Panc1 (cell line): ENCODE measurements around the gene C5orf34. TPM values are rescaled to one million over a fixed set of nuclear protein-coding genes. Genes with fewer than 3 reads are reported as not detected.
"Not testable (repeated sequence)": the region's sequence is repeated elsewhere in the genome, so short reads cannot be mapped to it uniquely, and the experiment has no call there.

Experiments
- ATAC-seq: fragments of 200-7000 bp; cut with Tn5 transposase; 2 replicates; pipeline ENCODE4 v1.9.1; 2020; ENCODE audit warnings: mild to moderate bottlenecking, moderate library complexity
- BruUV-seq: library from RNA; stranded (reverse); fragments of 400-500 nt; replicated peaks from 2 replicates; lab custom pipeline; 2021; lab: Mats Ljungman, UMichigan
- CTCF ChIA-PET: fragments of 300-600 bp; sonication (Branson Sonifier 250); formaldehyde crosslinking; loops from one replicate; lab custom pipeline; 2022; ENCODE audit warnings: antibody characterized with exemption; lab: Charles Lee
- POLR2A ChIA-PET: fragments of 300-600 bp; sonication (Branson Sonifier 250); formaldehyde crosslinking; loops from one replicate; lab custom pipeline; 2022; ENCODE audit warnings: antibody characterized with exemption; lab: Charles Lee
- DNase-seq: peaks from one replicate; pipeline ENCODE4 v3.0.0-alpha.2; 2010; ENCODE audit warnings: low read depth, low spot score
- H3K27ac ChIP-seq: 2 replicates; pipeline ENCODE4 v1.5.1; 2011; ENCODE audit warnings: mild to moderate bottlenecking, low read length, inconsistent platforms
- H3K27me3 ChIP-seq: fragments of 200-500 bp; sonication (Bioruptor generic); 2 replicates; pipeline ENCODE4 v1.6.0; 2014; ENCODE audit warnings: low read length, inconsistent platforms; ENCODE audit not compliant: control insufficient read depth, insufficient read depth
- H3K36me3 ChIP-seq: fragments of 200-500 bp; sonication (Bioruptor generic); 2 replicates; pipeline ENCODE4 v1.5.1; 2014; ENCODE audit warnings: inconsistent platforms, mild to moderate bottlenecking, low read length, moderate library complexity; ENCODE audit not compliant: control insufficient read depth, insufficient read depth
- H3K4me1 ChIP-seq: 2 replicates; pipeline ENCODE4 v1.5.1; 2011; ENCODE audit warnings: inconsistent platforms, mild to moderate bottlenecking, low read length, moderate library complexity; ENCODE audit not compliant: control insufficient read depth, insufficient read depth
- H3K4me3 ChIP-seq, 2 experiments: 2 replicates each; pipeline ENCODE4 v1.5.1; 2011 to 2012; ENCODE audit warnings: low read depth in 2 of 2, low read length in 2 of 2, mild to moderate bottlenecking in 2 of 2, inconsistent platforms in 1 of 2, moderate library complexity in 1 of 2
- H3K9me3 ChIP-seq: fragments of 200-500 bp; sonication (Bioruptor generic); 2 replicates; pipeline ENCODE4 v1.5.1; 2014; ENCODE audit warnings: low read depth, mild to moderate bottlenecking, inconsistent platforms, low read length, moderate library complexity; ENCODE audit not compliant: control insufficient read depth, insufficient read depth
- POLR2AphosphoS5 ChIP-seq: IDR thresholded peaks from 2 replicates; pipeline ENCODE4 v1.6.1; 2012; ENCODE audit warnings: mild to moderate bottlenecking, low read depth, low read length, moderate library complexity
- SIN3A ChIP-seq: IDR thresholded peaks from 2 replicates; pipeline ENCODE4 v1.6.1; 2012; ENCODE audit warnings: low read depth, mild to moderate bottlenecking, low read length, moderate library complexity, borderline replicate concordance; ENCODE audit not compliant: insufficient read depth
- TCF7L2 ChIP-seq: IDR thresholded peaks from 2 replicates; pipeline ENCODE4 v1.6.1; 2011; ENCODE audit warnings: mild to moderate bottlenecking, low read depth, low read length, inconsistent platforms
- in situ Hi-C: cut with HindIII; loops from 2 replicates; pipeline ENCODE4 v1.10.0; 2016; ENCODE audit warnings: low sequenced_read_pairs, low pct_unique_long_range_greater_than_20kb
- intact Hi-C: fragments of 100-400 bp; cut with micrococcal nuclease; formaldehyde crosslinking; loops from one replicate; pipeline ENCODE4 v1.10.0; 2022; ENCODE audit not compliant: unreplicated experiment
- total RNA-seq: library from RNA; stranded (reverse); gene quantifications from one replicate; pipeline ENCODE4 v1.2.1, GENCODE V29; 2021; ENCODE audit not compliant: unreplicated experiment
- TF ChIP-seq, protein P1 (sequence below), 2 experiments: IDR thresholded peaks; 2 replicates each; pipeline ENCODE4 v1.6.1; 2011 to 2012; ENCODE audit warnings: low read depth in 2 of 2, control low read depth in 1 of 2, low read length in 1 of 2, mild to moderate bottlenecking in 1 of 2, moderate library complexity in 1 of 2; ENCODE audit not compliant: insufficient read depth in 1 of 2
- TF ChIP-seq, protein P2 (sequence below): fragments of 450-650 bp; IDR thresholded peaks from 2 replicates; pipeline ENCODE4 v1.5.1; 2017; ENCODE audit warnings: mild to moderate bottlenecking

Gene C5orf34
- total RNA-seq, 1 experiment from 2014 or later, result 6.3 TPM

GRCh38 chr5:43560128-43560527 is 45.2 kb upstream of the C5orf34 start:
- intact Hi-C loops, result no loop called here
- POLR2A ChIA-PET, result interaction anchor here (0.6 kb wide), 2 partner anchors 978 to 1806 kb away, joined by 5 to 15 read pairs; no protein-coding TSS in a partner anchor
- H3K27me3 ChIP-seq, result no peaks in the 10 kb centered on the region
- in situ Hi-C loops, result no loop called here
- no peaks in the 10 kb centered on the region for H3K9me3 ChIP-seq
- CTCF ChIA-PET, result no interaction called here
- peaks cover 4% of the 10 kb centered on the region; the same call in 1 of the 2 replicates for H3K4me1 ChIP-seq
- BruUV-seq, result no TSS peak
- ATAC-seq (no peak), DNase-seq (no peak)
- no peak overlapping the region for H3K27ac ChIP-seq
- no peak for TF ChIP-seq POLR2AphosphoS5
- TF ChIP-seq TCF7L2, result no peak
- TF ChIP-seq, protein P1, sequence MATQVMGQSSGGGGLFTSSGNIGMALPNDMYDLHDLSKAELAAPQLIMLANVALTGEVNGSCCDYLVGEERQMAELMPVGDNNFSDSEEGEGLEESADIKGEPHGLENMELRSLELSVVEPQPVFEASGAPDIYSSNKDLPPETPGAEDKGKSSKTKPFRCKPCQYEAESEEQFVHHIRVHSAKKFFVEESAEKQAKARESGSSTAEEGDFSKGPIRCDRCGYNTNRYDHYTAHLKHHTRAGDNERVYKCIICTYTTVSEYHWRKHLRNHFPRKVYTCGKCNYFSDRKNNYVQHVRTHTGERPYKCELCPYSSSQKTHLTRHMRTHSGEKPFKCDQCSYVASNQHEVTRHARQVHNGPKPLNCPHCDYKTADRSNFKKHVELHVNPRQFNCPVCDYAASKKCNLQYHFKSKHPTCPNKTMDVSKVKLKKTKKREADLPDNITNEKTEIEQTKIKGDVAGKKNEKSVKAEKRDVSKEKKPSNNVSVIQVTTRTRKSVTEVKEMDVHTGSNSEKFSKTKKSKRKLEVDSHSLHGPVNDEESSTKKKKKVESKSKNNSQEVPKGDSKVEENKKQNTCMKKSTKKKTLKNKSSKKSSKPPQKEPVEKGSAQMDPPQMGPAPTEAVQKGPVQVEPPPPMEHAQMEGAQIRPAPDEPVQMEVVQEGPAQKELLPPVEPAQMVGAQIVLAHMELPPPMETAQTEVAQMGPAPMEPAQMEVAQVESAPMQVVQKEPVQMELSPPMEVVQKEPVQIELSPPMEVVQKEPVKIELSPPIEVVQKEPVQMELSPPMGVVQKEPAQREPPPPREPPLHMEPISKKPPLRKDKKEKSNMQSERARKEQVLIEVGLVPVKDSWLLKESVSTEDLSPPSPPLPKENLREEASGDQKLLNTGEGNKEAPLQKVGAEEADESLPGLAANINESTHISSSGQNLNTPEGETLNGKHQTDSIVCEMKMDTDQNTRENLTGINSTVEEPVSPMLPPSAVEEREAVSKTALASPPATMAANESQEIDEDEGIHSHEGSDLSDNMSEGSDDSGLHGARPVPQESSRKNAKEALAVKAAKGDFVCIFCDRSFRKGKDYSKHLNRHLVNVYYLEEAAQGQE (IDR thresholded peaks at IDR 0.05; ENCODE audit: insufficient read depth in 1 of 2, low read depth in 2 of 2, low read length in 1 of 2), result no peak
- TF ChIP-seq, protein P2, sequence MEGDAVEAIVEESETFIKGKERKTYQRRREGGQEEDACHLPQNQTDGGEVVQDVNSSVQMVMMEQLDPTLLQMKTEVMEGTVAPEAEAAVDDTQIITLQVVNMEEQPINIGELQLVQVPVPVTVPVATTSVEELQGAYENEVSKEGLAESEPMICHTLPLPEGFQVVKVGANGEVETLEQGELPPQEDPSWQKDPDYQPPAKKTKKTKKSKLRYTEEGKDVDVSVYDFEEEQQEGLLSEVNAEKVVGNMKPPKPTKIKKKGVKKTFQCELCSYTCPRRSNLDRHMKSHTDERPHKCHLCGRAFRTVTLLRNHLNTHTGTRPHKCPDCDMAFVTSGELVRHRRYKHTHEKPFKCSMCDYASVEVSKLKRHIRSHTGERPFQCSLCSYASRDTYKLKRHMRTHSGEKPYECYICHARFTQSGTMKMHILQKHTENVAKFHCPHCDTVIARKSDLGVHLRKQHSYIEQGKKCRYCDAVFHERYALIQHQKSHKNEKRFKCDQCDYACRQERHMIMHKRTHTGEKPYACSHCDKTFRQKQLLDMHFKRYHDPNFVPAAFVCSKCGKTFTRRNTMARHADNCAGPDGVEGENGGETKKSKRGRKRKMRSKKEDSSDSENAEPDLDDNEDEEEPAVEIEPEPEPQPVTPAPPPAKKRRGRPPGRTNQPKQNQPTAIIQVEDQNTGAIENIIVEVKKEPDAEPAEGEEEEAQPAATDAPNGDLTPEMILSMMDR, result no peak
- TF ChIP-seq SIN3A, result no peak
- peaks cover 5% of the 10 kb centered on the region for H3K36me3 ChIP-seq
- H3K4me3 ChIP-seq, result no peak overlapping the region

- in situ Hi-C loops, result no loop called here
- BruUV-seq, result TSS peak; percentile 96
- H3K4me3 ChIP-seq, result peak within 1 kb of the TSS; percentile 83 to 99
- H3K36me3 ChIP-seq, result peaks cover 26% of the 10 kb centered on the region
- no peaks in the 10 kb centered on the region for H3K27me3 ChIP-seq
- peaks cover 18% of the 10 kb centered on the region for H3K4me1 ChIP-seq
- ATAC-seq (peak; percentile 92), DNase-seq (no peak)
- H3K9me3 ChIP-seq, result no peaks in the 10 kb centered on the region
- intact Hi-C loops, result loop anchor here (5.0 kb wide), 1 partner anchor 45 kb away; the partner anchor contains the start of gene NNT
- CTCF ChIA-PET, result no interaction called here
- POLR2A ChIA-PET, result no interaction called here
- TF ChIP-seq TCF7L2, result no peak
- TF ChIP-seq, protein P2, result peak; percentile 96
- peak; percentile 21; the same call in 1 of the 2 replicates for TF ChIP-seq SIN3A
- TF ChIP-seq, protein P1 (IDR thresholded peaks at IDR 0.05; ENCODE audit: insufficient read depth in 1 of 2, low read depth in 2 of 2, low read length in 1 of 2), result no peak
- TF ChIP-seq POLR2AphosphoS5, result peak; percentile 68
- peak within 1 kb of the TSS; percentile 95 for H3K27ac ChIP-seq
These were observed 42.1 kb upstream of the C5orf34 start, which contains the start of gene PAIP1 for GRCh38 chr5:43556857-43557542. Gene PAIP1, minus strand, starts transcription at chr5:43557077. Its CDS starts 231 bp downstream, at chr5:43556846.

- BruUV-seq, CTCF ChIA-PET, H3K27me3 ChIP-seq, DNase-seq, POLR2A ChIA-PET, in situ Hi-C loops, H3K9me3 ChIP-seq: not testable (repeated sequence)
- Histone ChIP-seq H3K27ac (peak overlapping the region; percentile 95), H3K4me3 (peak overlapping the region; percentile 83 to 99), H3K36me3 (peaks cover 31% of the 10 kb centered on the region), H3K4me1 (peaks cover 18% of the 10 kb centered on the region)
- intact Hi-C loops, result loop anchor here (5.0 kb wide), 1 partner anchor 46 kb away; the partner anchor contains the start of gene NNT
- peak; percentile 96 for ATAC-seq
These were observed 41.6 kb upstream of the C5orf34 start for GRCh38 chr5:43556607-43556856.
